CD8-positive, alpha-beta memory T cell (primary cell): Measurements from ENCODE around the gene NCBP1. TPM values are rescaled to one million over a fixed set of nuclear protein-coding genes. Genes with fewer than 3 reads are reported as not detected.
A peak's percentile ranks its signal among the peaks of the same experiment; 100 is the strongest.

ENCODE experiments used
- CTCF ChIA-PET: fragments of 350-600 bp; sonication (Branson Sonifier 250); formaldehyde crosslinking; loops from one replicate; lab custom pipeline; 2021; ENCODE audit warnings: antibody characterized with exemption; lab: Charles Lee
- POLR2A ChIA-PET: fragments of 350-600 bp; sonication (Branson Sonifier 250); formaldehyde crosslinking; loops from one replicate; lab custom pipeline; 2021; ENCODE audit warnings: antibody characterized with exemption; lab: Charles Lee
- DNase-seq, 5 donors: peaks; one replicate each; pipeline versions ENCODE4 v3.0.0 to v3.0.0-alpha.2; 2020 to 2022; ENCODE audit warnings: mixed read lengths in 1 of 5
- H3K27ac ChIP-seq: one replicate; pipeline ENCODE4 v1.7.0; 2013; ENCODE audit warnings: low read depth, mild to moderate bottlenecking, low read length, moderate library complexity
- H3K27me3 ChIP-seq: 2 replicates; pipeline ENCODE4 v1.7.0; 2013; ENCODE audit warnings: low read length, mild to moderate bottlenecking; ENCODE audit not compliant: insufficient read depth, poor library complexity, severe bottlenecking
- H3K36me3 ChIP-seq: 2 replicates; pipeline ENCODE4 v1.7.0; 2013; ENCODE audit warnings: mild to moderate bottlenecking, low read length, moderate library complexity; ENCODE audit not compliant: insufficient read depth
- H3K4me1 ChIP-seq: 2 replicates; pipeline ENCODE4 v1.7.0; 2013; ENCODE audit warnings: mild to moderate bottlenecking, low read length, moderate library complexity; ENCODE audit not compliant: insufficient read depth
- H3K4me3 ChIP-seq: 2 replicates; pipeline ENCODE4 v1.7.0; 2013; ENCODE audit warnings: mild to moderate bottlenecking, low read length
- H3K9me3 ChIP-seq: 2 replicates; pipeline ENCODE4 v1.7.0; 2013; ENCODE audit warnings: mild to moderate bottlenecking, low read length
- H3K27ac Mint-ChIP-seq, 8 donors: one replicate each; pipeline ENCODE4 v1.8.0; 2020 to 2021; ENCODE audit warnings: mixed read lengths in 8 of 8, mild to moderate bottlenecking in 6 of 8, inconsistent platforms in 3 of 8, moderate library complexity in 3 of 8
- H3K27me3 Mint-ChIP-seq, 2 donors: one replicate each; pipeline ENCODE4 v1.8.0; 2020 to 2021; ENCODE audit warnings: mixed read lengths in 2 of 2, mild to moderate bottlenecking in 1 of 2, moderate library complexity in 1 of 2
- H3K36me3 Mint-ChIP-seq, 3 donors: one replicate each; pipeline ENCODE4 v1.8.0; 2020 to 2021; ENCODE audit warnings: mixed read lengths in 3 of 3, inconsistent platforms in 1 of 3, mild to moderate bottlenecking in 1 of 3
- H3K4me1 Mint-ChIP-seq, 3 donors: one replicate each; pipeline ENCODE4 v1.8.0; 2020 to 2021; ENCODE audit warnings: mixed read lengths in 3 of 3, inconsistent platforms in 1 of 3, mild to moderate bottlenecking in 1 of 3
- H3K4me3 Mint-ChIP-seq, 7 donors: one replicate each; pipeline ENCODE4 v1.8.0; 2020 to 2021; ENCODE audit warnings: mixed read lengths in 7 of 7, mild to moderate bottlenecking in 6 of 7, moderate library complexity in 4 of 7, inconsistent platforms in 2 of 7
- H3K9me3 Mint-ChIP-seq, 5 donors: one replicate each; pipeline ENCODE4 v1.8.0; 2020 to 2022; ENCODE audit warnings: mixed read lengths in 5 of 5, mild to moderate bottlenecking in 3 of 5, moderate library complexity in 2 of 5, inconsistent platforms in 1 of 5
- polyA plus RNA-seq: library from polyadenylated mRNA; unstranded; fragments of 300-500 nt; fragmentation: Illumina TruSeq; gene quantifications from one replicate; pipeline ENCODE4 v1.2.3, GENCODE V29; 2021
- total RNA-seq, 2 experiments: library from RNA; stranded (reverse); gene quantifications; one replicate each; pipeline ENCODE4 v1.2.3, GENCODE V29; 2021

Gene NCBP1
- total and polyA plus RNA-seq, 3 experiments from 2014 or later: 15.4 to 49.6 (median 47.7) TPM

DNA sequence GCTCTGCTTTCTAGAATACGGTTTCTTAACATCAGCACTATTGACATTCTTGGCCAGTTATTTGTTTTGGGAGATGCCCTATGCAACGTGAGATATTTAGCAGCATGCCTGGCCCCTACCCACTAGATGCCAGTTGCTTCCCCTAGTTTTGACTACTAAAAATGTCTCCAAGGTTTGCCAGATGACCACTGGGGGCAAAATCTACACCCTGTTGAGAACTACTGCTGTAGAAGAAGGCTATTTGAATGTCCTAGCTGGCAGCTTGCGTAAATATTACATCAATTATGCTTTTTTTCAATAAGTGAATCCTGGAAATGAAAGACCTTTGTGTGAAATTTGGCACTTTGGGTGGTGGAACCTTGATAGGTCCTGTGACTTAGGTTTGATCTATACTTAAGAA, 5.0 kb downstream of the NCBP1 start:
- Mint-ChIP-seq H3K4me1 (peaks cover 62 to 78% (median 75%) of the 10 kb centered on the region in 3 donors), H3K27me3 (no peaks in the 10 kb centered on the region), H3K36me3 (peaks cover 4 to 50% (median 9%) of the 10 kb centered on the region in 3 donors), H3K27ac (peak overlapping the region in 3 of 8 donors; percentile 9 to 67 (median 25)), H3K4me3 (peak overlapping the region in 1 of 7 donors; percentile 7), H3K9me3 (peaks cover 0 to 2% (median 0%) of the 10 kb centered on the region in 5 donors)
- Histone ChIP-seq H3K9me3 (no peaks in the 10 kb centered on the region), H3K4me3 (no peak overlapping the region), H3K27me3 (no peaks in the 10 kb centered on the region), H3K4me1 (peaks cover 45% of the 10 kb centered on the region), H3K27ac (no peak overlapping the region), H3K36me3 (peaks cover 8% of the 10 kb centered on the region)
- DNase-seq: no peak
- CTCF ChIA-PET: interaction anchor here (0.9 kb wide), 1 partner anchor 11 kb away, joined by 3 read pairs; no protein-coding TSS in a partner anchor
- POLR2A ChIA-PET: no interaction called here

- Histone ChIP-seq H3K36me3 (peaks cover 22% of the 10 kb centered on the region), H3K4me1 (peaks cover 35% of the 10 kb centered on the region), H3K27me3 (no peaks in the 10 kb centered on the region), H3K27ac (no peak overlapping the region), H3K9me3 (no peaks in the 10 kb centered on the region), H3K4me3 (no peak overlapping the region)
- no peak for DNase-seq
- Mint-ChIP-seq H3K4me3 (no peak overlapping the region), H3K27ac (peak overlapping the region in 2 of 8 donors; percentile 18 to 69), H3K27me3 (no peaks in the 10 kb centered on the region), H3K4me1 (peaks cover 51 to 66% (median 63%) of the 10 kb centered on the region in 3 donors), H3K9me3 (peaks cover 0 to 2% (median 0%) of the 10 kb centered on the region in 5 donors), H3K36me3 (peaks cover 5 to 54% (median 13%) of the 10 kb centered on the region in 3 donors)
- ChIA-PET POLR2A (no interaction called here), CTCF (no interaction called here)
Measured at GRCh38 chr9:97640325-97640724, 6.7 kb downstream of the NCBP1 start.

- no peak overlapping the region for H3K4me3 ChIP-seq
- POLR2A ChIA-PET: interaction anchor here (1.1 kb wide), 1 partner anchor 12 kb away, joined by 5 read pairs; the partner anchor contains the start of gene TSTD2
- Mint-ChIP-seq H3K27me3 (no peaks in the 10 kb centered on the region), H3K36me3 (peaks cover 5 to 84% (median 23%) of the 10 kb centered on the region in 3 donors), H3K4me1 (peaks cover 12 to 22% (median 14%) of the 10 kb centered on the region in 3 donors), H3K27ac (no peak overlapping the region), H3K4me3 (no peak overlapping the region), H3K9me3 (no peaks in the 10 kb centered on the region)
- H3K27ac ChIP-seq: no peak overlapping the region
- CTCF ChIA-PET: no interaction called here
- DNase-seq: no peak
- peaks cover 54% of the 10 kb centered on the region for H3K36me3 ChIP-seq
- no peaks in the 10 kb centered on the region for H3K4me1 ChIP-seq
- H3K9me3 ChIP-seq: no peaks in the 10 kb centered on the region
- no peaks in the 10 kb centered on the region for H3K27me3 ChIP-seq
Measured at GRCh38 chr9:97645720-97646119, 12.1 kb downstream of the NCBP1 start.

GRCh38 chr9:97647996-97648395, 14.4 kb downstream of the NCBP1 start:
- H3K27me3 ChIP-seq: no peaks in the 10 kb centered on the region
- H3K4me1 ChIP-seq: no peaks in the 10 kb centered on the region
- Mint-ChIP-seq H3K9me3 (no peaks in the 10 kb centered on the region), H3K36me3 (peaks cover 5 to 83% (median 23%) of the 10 kb centered on the region in 3 donors), H3K27me3 (no peaks in the 10 kb centered on the region), H3K4me1 (peaks cover 7 to 14% (median 12%) of the 10 kb centered on the region in 3 donors), H3K27ac (peak overlapping the region in 1 of 8 donors; percentile 69), H3K4me3 (no peak overlapping the region)
- CTCF ChIA-PET: no interaction called here
- H3K9me3 ChIP-seq: no peaks in the 10 kb centered on the region
- H3K36me3 ChIP-seq: peaks cover 60% of the 10 kb centered on the region
- H3K27ac ChIP-seq: no peak overlapping the region
- no peak overlapping the region for H3K4me3 ChIP-seq
- no peak for DNase-seq
- POLR2A ChIA-PET: no interaction called here

- Histone ChIP-seq H3K4me3 (no peak overlapping the region), H3K9me3 (no peaks in the 10 kb centered on the region), H3K27me3 (no peaks in the 10 kb centered on the region), H3K27ac (no peak overlapping the region), H3K36me3 (peaks cover 43% of the 10 kb centered on the region), H3K4me1 (no peaks in the 10 kb centered on the region)
- no peaks in the 10 kb centered on the region for H3K9me3 Mint-ChIP-seq
- peaks cover 0 to 87% (median 19%) of the 10 kb centered on the region in 3 donors for H3K36me3 Mint-ChIP-seq
- no peaks in the 10 kb centered on the region for H3K27me3 Mint-ChIP-seq
- no peak for DNase-seq
- H3K4me1 Mint-ChIP-seq: peaks cover 0 to 8% (median 7%) of the 10 kb centered on the region in 3 donors
- no peak overlapping the region for H3K4me3 Mint-ChIP-seq
- H3K27ac Mint-ChIP-seq: no peak overlapping the region
- POLR2A ChIA-PET: no interaction called here
- CTCF ChIA-PET: no interaction called here
Measured at GRCh38 chr9:97651646-97652045, 18.0 kb downstream of the NCBP1 start.

DNA sequence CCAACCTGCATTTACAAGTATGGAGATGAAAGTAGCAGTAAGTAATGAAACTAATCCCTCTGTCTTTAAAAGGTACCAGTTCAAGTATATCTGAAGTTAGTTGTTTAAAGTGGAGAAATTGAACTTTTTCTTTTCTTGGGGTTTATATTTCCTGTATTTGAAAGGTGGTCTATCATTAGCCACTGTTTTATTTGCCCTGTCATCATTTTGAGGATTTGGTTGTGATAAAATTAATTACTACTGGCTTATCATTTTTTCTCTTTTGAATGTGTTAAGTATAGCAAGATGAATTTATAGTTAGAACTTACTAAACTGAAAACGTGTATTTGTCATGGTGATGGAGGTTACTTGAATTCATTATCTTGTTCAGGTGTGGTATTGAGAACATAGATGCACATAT, 25.1 kb downstream of the NCBP1 start:
- no peaks in the 10 kb centered on the region for H3K27me3 ChIP-seq
- peaks cover 0 to 2% (median 0%) of the 10 kb centered on the region in 3 donors for H3K4me1 Mint-ChIP-seq
- no peaks in the 10 kb centered on the region for H3K9me3 Mint-ChIP-seq
- no peak overlapping the region for H3K4me3 ChIP-seq
- H3K36me3 ChIP-seq: peaks cover 42% of the 10 kb centered on the region
- H3K4me1 ChIP-seq: no peaks in the 10 kb centered on the region
- no peaks in the 10 kb centered on the region for H3K27me3 Mint-ChIP-seq
- H3K27ac Mint-ChIP-seq: peak overlapping the region in 2 of 8 donors; percentile 3 to 66
- POLR2A ChIA-PET: no interaction called here
- H3K9me3 ChIP-seq: no peaks in the 10 kb centered on the region
- CTCF ChIA-PET: interaction anchor here (1.0 kb wide), 1 partner anchor 60 kb away, joined by 3 read pairs; no protein-coding TSS in a partner anchor
- DNase-seq: no peak
- no peak overlapping the region for H3K27ac ChIP-seq
- H3K36me3 Mint-ChIP-seq: peaks cover 6 to 94% (median 31%) of the 10 kb centered on the region in 3 donors
- H3K4me3 Mint-ChIP-seq: no peak overlapping the region

DNA sequence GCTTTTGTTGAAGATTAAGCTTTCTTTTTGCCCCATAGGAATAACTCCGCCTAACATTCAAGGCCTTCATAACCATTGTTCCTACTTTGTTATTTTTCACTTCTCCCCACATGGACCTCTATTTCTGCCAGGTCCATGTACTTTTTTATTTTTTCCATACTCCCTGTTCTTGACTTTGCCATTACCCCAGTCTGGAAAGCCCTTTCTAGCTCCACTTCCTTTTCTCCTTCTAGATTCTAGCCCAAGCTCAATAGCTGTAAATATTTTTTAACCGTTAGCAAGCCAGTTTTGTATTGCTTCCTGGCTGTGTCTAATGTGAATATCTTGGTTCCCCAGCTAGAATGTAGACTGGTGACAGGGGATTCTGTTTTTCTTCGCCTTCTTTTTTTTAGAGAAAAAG, 26.1 kb downstream of the NCBP1 start:
- Mint-ChIP-seq H3K27ac (peak overlapping the region in 5 of 8 donors; percentile 8 to 76 (median 26)), H3K27me3 (no peaks in the 10 kb centered on the region), H3K4me3 (no peak overlapping the region), H3K36me3 (peaks cover 6 to 95% (median 32%) of the 10 kb centered on the region in 3 donors), H3K9me3 (no peaks in the 10 kb centered on the region), H3K4me1 (peaks cover 0 to 7% (median 4%) of the 10 kb centered on the region in 3 donors)
- CTCF ChIA-PET: interaction anchor here (1.1 kb wide), 1 partner anchor 37 kb away, joined by 3 read pairs; the partner anchor contains the start of gene XPA
- POLR2A ChIA-PET: no interaction called here
- DNase-seq: no peak
- Histone ChIP-seq H3K4me1 (no peaks in the 10 kb centered on the region), H3K9me3 (no peaks in the 10 kb centered on the region), H3K36me3 (peaks cover 48% of the 10 kb centered on the region), H3K27ac (no peak overlapping the region), H3K4me3 (no peak overlapping the region), H3K27me3 (no peaks in the 10 kb centered on the region)

DNA sequence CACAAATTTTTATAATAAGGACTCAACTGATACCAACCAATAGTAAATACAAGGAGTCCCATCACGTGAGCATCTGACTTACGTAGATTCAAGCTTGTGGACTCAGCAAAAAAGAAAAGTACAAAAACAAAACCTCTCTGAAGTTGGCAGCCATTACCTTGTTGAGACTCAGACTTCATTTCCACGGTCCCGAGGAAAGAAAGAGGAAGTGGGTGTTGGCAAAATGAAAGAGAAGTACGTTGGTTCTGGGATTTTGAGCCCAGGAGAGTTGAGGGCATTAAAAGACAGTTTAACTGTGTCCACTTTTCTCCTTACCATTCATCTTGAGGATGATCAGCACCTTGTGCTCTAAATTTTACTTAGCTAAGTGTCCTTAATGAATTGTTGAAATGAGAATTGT, 26.7 kb downstream of the NCBP1 start:
- peak overlapping the region in 1 of 8 donors; percentile 63 for H3K27ac Mint-ChIP-seq
- CTCF ChIA-PET: interaction anchor here (1.1 kb wide), 1 partner anchor 37 kb away, joined by 3 read pairs; the partner anchor contains the start of gene XPA
- peaks cover 6 to 95% (median 31%) of the 10 kb centered on the region in 3 donors for H3K36me3 Mint-ChIP-seq
- H3K9me3 Mint-ChIP-seq: no peaks in the 10 kb centered on the region
- H3K4me1 Mint-ChIP-seq: peaks cover 0 to 7% (median 4%) of the 10 kb centered on the region in 3 donors
- Histone ChIP-seq H3K27me3 (no peaks in the 10 kb centered on the region), H3K4me3 (no peak overlapping the region), H3K27ac (no peak overlapping the region), H3K36me3 (peaks cover 51% of the 10 kb centered on the region), H3K4me1 (no peaks in the 10 kb centered on the region), H3K9me3 (no peaks in the 10 kb centered on the region)
- DNase-seq: no peak
- POLR2A ChIA-PET: no interaction called here
- no peak overlapping the region for H3K4me3 Mint-ChIP-seq
- no peaks in the 10 kb centered on the region for H3K27me3 Mint-ChIP-seq
